IPS-NIHi7 (cell line): ENCODE data around the gene C16orf96.
"Not testable (repeated sequence)": the region's sequence is repeated elsewhere in the genome, so short reads cannot be mapped to it uniquely, and the experiment has no call there.

Experiments
- DNase-seq: peaks from one replicate; pipeline ENCODE4 v3.0.0; 2012; ENCODE audit warnings: mixed read lengths; ENCODE audit errors: extremely low spot score

The C16orf96 gene

GRCh38 chr16:4566144-4566543 is 10.0 kb downstream of the C16orf96 start:
- no peak for DNase-seq

- no peak for DNase-seq
These were observed 13.9 kb downstream of the C16orf96 start for GRCh38 chr16:4570086-4570485.

- peak; percentile 58 for DNase-seq
These were observed 14.7 kb downstream of the C16orf96 start for GRCh38 chr16:4570688-4571321.

- peak; percentile 3 for DNase-seq
These were observed 16.6 kb downstream of the C16orf96 start for GRCh38 chr16:4572715-4573114.

- DNase-seq, result not testable (repeated sequence)
These were observed 17.8 kb downstream of the C16orf96 start for GRCh38 chr16:4573926-4574325.

- DNase-seq, result peak; percentile 53
These were observed 19.0 kb downstream of the C16orf96 start for GRCh38 chr16:4574919-4575705.

GRCh38 chr16:4576008-4576407 is 19.9 kb downstream of the C16orf96 start:
- peak; percentile 2 for DNase-seq

- peak; percentile 9 for DNase-seq
These were observed 22.9 kb downstream of the C16orf96 start for GRCh38 chr16:4578961-4579530.

- no peak for DNase-seq
These were observed 24.1 kb downstream of the C16orf96 start for GRCh38 chr16:4580250-4580649.

- DNase-seq, result no peak
These were observed 27.8 kb downstream of the C16orf96 start for GRCh38 chr16:4583906-4584305.

- no peak for DNase-seq
These were observed 30.2 kb downstream of the C16orf96 start for GRCh38 chr16:4586291-4586690.

- no peak for DNase-seq
These were observed 32.2 kb downstream of the C16orf96 start for GRCh38 chr16:4588386-4588785.

GRCh38 chr16:4588961-4589360 is 32.8 kb downstream of the C16orf96 start:
- no peak for DNase-seq

GRCh38 chr16:4591191-4591590 is 35.1 kb downstream of the C16orf96 start:
- no peak for DNase-seq

- no peak for DNase-seq
These were observed 35.7 kb downstream of the C16orf96 start for GRCh38 chr16:4591706-4592470.

GRCh38 chr16:4593086-4593485 is 36.9 kb downstream of the C16orf96 start:
- peak; percentile 64 for DNase-seq

GRCh38 chr16:4594433-4595410 is 38.6 kb downstream of the C16orf96 start:
- DNase-seq, result no peak

GRCh38 chr16:4597174-4597573 is 41.0 kb downstream of the C16orf96 start:
- no peak for DNase-seq

GRCh38 chr16:4599037-4599436 is 42.9 kb downstream of the C16orf96 start:
- DNase-seq, result no peak

GRCh38 chr16:4599545-4599944 is 43.4 kb downstream of the C16orf96 start:
- DNase-seq, result no peak
